ENCODE data around the gene DNAH11. TPM values are rescaled to one million over a fixed set of nuclear protein-coding genes. Genes with fewer than 3 reads are reported as not detected.

DNAH11 gene
- total RNA-seq, 1 experiment from 2014 or later = 0.91 TPM

GRCh38 chr7:21603972-21604749 is 61.3 kb downstream of the DNAH11 start:
- Mint-ChIP-seq H3K9me3 (ENCODE audit: unreplicated experiment) (no peaks in the 10 kb centered on the region), H3K4me1 (ENCODE audit: insufficient read depth, unreplicated experiment) (peaks cover 6% of the 10 kb centered on the region), H3K27me3 (ENCODE audit: insufficient read depth, unreplicated experiment) (no peaks in the 10 kb centered on the region), H3K4me3 (ENCODE audit: unreplicated experiment) (no peak overlapping the region), H3K27ac (ENCODE audit: low read depth, unreplicated experiment) (no peak overlapping the region), H3K36me3 (ENCODE audit: insufficient read depth, unreplicated experiment) (no peaks in the 10 kb centered on the region)
- ChIA-PET CTCF (no interaction called here), POLR2A (no interaction called here)
- no TSS peak for BruUV-seq (replicated peaks)
- no peak for TF ChIP-seq CTCF (IDR thresholded peaks at IDR 0.05; ENCODE audit: unreplicated experiment)
- intact Hi-C loops (cut with micrococcal nuclease) = no loop called here
- DNase-seq (ENCODE audit: unreplicated experiment) = no peak

GRCh38 chr7:21605008-21605585 is 62.3 kb downstream of the DNAH11 start:
- BruUV-seq (replicated peaks) = no TSS peak
- Mint-ChIP-seq H3K27ac (ENCODE audit: low read depth, unreplicated experiment) (no peak overlapping the region), H3K4me1 (ENCODE audit: insufficient read depth, unreplicated experiment) (peaks cover 6% of the 10 kb centered on the region), H3K9me3 (ENCODE audit: unreplicated experiment) (no peaks in the 10 kb centered on the region), H3K4me3 (ENCODE audit: unreplicated experiment) (no peak overlapping the region), H3K27me3 (ENCODE audit: insufficient read depth, unreplicated experiment) (no peaks in the 10 kb centered on the region), H3K36me3 (ENCODE audit: insufficient read depth, unreplicated experiment) (no peaks in the 10 kb centered on the region)
- DNase-seq (ENCODE audit: unreplicated experiment) = no peak
- intact Hi-C loops (cut with micrococcal nuclease) = no loop called here
- no peak for TF ChIP-seq CTCF (IDR thresholded peaks at IDR 0.05; ENCODE audit: unreplicated experiment)
- CTCF ChIA-PET = no interaction called here
- POLR2A ChIA-PET = interaction anchor here (1.0 kb wide), 1 partner anchor 11 kb away, joined by 3 read pairs; no protein-coding TSS in a partner anchor

- CTCF ChIA-PET = no interaction called here
- H3K27ac Mint-ChIP-seq (ENCODE audit: low read depth, unreplicated experiment) = no peak overlapping the region
- DNase-seq (ENCODE audit: unreplicated experiment) = no peak
- no TSS peak for BruUV-seq (replicated peaks)
- intact Hi-C loops (cut with micrococcal nuclease) = no loop called here
- no peak overlapping the region for H3K4me3 Mint-ChIP-seq (ENCODE audit: unreplicated experiment)
- no peak for TF ChIP-seq CTCF (IDR thresholded peaks at IDR 0.05; ENCODE audit: unreplicated experiment)
- H3K36me3 Mint-ChIP-seq (ENCODE audit: insufficient read depth, unreplicated experiment) = no peaks in the 10 kb centered on the region
- no peaks in the 10 kb centered on the region for H3K4me1 Mint-ChIP-seq (ENCODE audit: insufficient read depth, unreplicated experiment)
- H3K27me3 Mint-ChIP-seq (ENCODE audit: insufficient read depth, unreplicated experiment) = no peaks in the 10 kb centered on the region
- no peaks in the 10 kb centered on the region for H3K9me3 Mint-ChIP-seq (ENCODE audit: unreplicated experiment)
- POLR2A ChIA-PET = no interaction called here
Observed at GRCh38 chr7:21608465-21608864, 65.6 kb downstream of the DNAH11 start.

- ChIA-PET POLR2A (no interaction called here), CTCF (interaction anchor here (0.7 to 0.9 kb wide), 2 partner anchors 38 to 534 kb away, joined by 3 read pairs; no protein-coding TSS in a partner anchor)
- no TSS peak for BruUV-seq (replicated peaks)
- no peak overlapping the region for H3K27ac Mint-ChIP-seq (ENCODE audit: low read depth, unreplicated experiment)
- H3K36me3 Mint-ChIP-seq (ENCODE audit: insufficient read depth, unreplicated experiment) = no peaks in the 10 kb centered on the region
- no peaks in the 10 kb centered on the region for H3K27me3 Mint-ChIP-seq (ENCODE audit: insufficient read depth, unreplicated experiment)
- intact Hi-C loops (cut with micrococcal nuclease) = no loop called here
- H3K4me3 Mint-ChIP-seq (ENCODE audit: unreplicated experiment) = no peak overlapping the region
- no peaks in the 10 kb centered on the region for H3K9me3 Mint-ChIP-seq (ENCODE audit: unreplicated experiment)
- H3K4me1 Mint-ChIP-seq (ENCODE audit: insufficient read depth, unreplicated experiment) = peaks cover 2% of the 10 kb centered on the region
- no peak for TF ChIP-seq CTCF (IDR thresholded peaks at IDR 0.05; ENCODE audit: unreplicated experiment)
- no peak for DNase-seq (ENCODE audit: unreplicated experiment)
Observed at GRCh38 chr7:21611129-21611528, 68.3 kb downstream of the DNAH11 start.

Measured in MCF 10A (cell line).